ENCODE data around the gene LRRN2.
"Not testable (repeated sequence)": the region's sequence is repeated elsewhere in the genome, so short reads cannot be mapped to it uniquely, and the experiment has no call there.

Gene LRRN2

DNA sequence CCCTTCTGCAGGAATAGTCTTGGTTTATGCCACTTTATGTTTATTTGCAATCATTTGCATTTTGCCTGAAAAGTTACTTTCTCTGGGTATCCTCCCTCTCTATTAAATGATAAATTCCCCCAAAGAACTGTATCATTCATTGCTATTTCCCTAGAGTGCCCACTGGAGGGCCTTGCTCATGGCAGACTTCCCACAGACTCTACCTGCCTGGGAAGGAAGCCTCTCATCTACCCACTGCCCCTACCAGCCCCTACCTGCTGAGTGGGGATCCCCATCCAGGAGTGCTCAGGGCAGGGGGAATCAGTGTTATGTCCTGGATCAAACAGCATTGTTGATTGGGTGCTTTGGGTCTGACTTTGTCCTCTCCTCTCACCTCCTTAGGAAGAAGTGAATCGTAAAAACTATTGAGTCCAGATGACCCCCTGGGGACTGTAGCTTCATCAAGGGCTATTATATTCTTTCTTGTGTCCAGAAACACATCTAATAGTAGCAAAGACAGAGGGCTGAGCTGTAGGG lies 6.8 kb upstream of the LRRN2 start:
- no peak for DNase-seq (ENCODE audit: low spot score)

GRCh38 chr1:204691328-204691730 lies 5.8 kb upstream of the LRRN2 start:
- DNase-seq (ENCODE audit: low spot score): not testable (repeated sequence)

DNA sequence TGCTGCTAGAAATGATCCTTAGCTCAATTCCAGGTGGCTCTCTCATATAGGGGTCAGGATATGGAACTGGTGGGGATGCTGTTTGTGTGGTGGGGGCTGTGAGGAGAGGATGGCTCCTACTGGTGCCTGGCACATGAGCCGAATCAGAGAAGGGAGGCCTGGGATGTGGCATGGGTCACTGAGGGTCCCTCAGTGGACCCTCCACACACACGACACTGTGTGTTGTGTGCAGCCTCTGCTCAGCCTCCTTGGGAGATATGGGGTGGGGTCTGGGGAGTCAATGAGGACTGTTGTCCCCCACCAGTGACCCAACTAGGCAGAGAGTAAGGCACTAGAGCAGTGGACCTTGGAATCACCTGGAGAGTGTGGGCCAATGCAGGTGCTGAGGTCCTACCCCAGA lies 3.2 kb upstream of the LRRN2 start:
- DNase-seq (ENCODE audit: low spot score): no peak

DNA sequence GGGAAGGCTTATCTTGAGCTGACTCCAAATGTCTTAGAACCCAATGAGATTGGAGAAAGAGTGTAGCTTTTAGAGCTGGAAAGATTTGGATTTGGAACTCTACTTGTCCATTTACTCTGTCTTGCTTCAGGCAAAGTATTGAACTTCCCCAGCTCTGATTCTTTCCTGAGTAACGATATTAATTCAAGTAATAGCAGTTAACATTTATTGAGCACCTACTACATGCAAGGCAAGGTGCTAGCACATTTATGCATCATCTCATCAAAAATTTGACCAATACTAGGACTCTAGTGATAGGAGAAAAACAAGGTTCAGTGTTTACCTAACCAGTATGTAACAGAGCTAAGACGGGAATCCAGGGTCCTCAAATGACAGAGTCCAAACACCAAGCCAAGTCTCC lies 2.5 kb upstream of the LRRN2 start:
- DNase-seq (ENCODE audit: low spot score): no peak

DNA sequence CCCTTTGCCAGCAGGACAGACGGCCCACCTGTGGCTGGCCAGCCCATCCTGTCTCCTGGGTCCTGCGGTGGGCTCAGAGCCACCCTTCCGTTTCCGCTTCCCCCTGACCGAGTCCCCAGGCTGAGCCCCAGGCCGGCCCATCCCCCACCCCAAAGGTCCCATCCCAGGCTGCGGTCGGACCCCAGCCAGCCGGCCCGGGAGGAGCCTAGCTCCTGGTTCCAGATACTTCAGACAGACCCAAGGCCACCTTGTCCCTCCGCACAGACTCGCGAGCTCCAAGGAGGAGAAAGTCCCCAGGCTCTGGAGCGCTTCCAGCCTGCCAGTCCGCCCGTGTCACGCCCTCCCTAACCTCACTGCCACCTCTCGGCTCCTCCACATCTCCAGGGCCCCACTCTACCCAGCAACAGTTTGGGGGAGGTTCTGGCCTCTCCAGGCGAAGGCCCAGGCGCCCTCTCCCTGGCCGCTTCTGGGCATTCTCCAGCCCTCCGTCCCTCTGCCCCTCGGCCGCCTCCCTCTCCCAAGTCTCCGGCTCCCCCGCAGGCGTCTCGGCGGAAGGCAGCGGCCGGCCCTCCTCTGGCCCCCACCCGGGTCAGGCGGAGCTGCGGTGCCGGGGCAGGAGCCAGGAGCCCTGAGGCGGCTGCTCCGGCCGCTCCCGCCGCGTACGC lies 835 bp downstream of the LRRN2 start:
- no peak for DNase-seq (ENCODE audit: low spot score)

DNA sequence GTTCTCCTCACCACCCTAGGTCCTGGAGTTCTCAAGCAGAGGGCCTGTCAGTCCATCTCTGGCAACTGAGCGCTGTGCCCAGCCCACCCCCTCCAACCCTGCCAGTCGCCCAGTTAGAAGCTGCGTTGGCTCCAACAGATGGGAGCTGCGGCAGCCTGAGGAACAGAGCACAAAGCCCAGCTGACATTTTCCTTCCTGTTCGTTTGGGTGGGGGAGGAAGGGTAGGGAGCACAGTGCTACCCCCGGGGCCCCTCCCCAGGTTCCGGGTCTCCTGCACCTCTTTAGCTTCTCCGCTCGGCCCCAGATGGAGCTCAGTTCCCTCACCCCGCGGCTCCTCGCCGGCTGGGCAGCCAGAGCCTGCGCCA lies 1.4 kb downstream of the LRRN2 start:
- no peak for DNase-seq (ENCODE audit: low spot score)

GRCh38 chr1:204683284-204684205 lies 2.0 kb downstream of the LRRN2 start:
- DNase-seq (ENCODE audit: low spot score): no peak

- DNase-seq (ENCODE audit: low spot score): no peak
Observed at GRCh38 chr1:204680461-204680860, 5.1 kb downstream of the LRRN2 start.

- no peak for DNase-seq (ENCODE audit: low spot score)
Observed at GRCh38 chr1:204680051-204680450, 5.5 kb downstream of the LRRN2 start.

GRCh38 chr1:204678721-204679475 lies 6.6 kb downstream of the LRRN2 start:
- DNase-seq (ENCODE audit: low spot score): no peak

- no peak for DNase-seq (ENCODE audit: low spot score)
Observed at GRCh38 chr1:204677864-204678263, 7.7 kb downstream of the LRRN2 start.

DNA sequence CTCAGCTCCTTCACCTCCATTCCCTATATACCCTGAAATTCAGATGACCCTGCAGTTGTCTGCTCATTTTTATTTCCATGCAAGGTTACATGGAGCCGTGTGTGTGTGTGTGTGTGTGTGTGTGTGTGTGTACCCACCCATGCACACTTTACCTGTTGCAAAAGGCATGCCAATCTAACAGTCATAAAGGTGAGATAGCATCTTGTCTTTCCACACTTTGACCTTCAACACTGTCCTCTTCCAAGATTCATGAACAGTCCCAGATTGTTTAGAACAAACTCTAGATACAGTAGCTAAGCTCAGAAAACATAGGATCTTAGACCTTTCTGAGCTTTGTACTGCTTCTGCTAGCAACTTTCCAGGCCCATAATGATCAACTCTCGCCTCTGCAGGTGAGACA lies 9.5 kb downstream of the LRRN2 start:
- DNase-seq (ENCODE audit: low spot score): no peak

GRCh38 chr1:204673909-204674649 lies 11.5 kb downstream of the LRRN2 start:
- no peak for DNase-seq (ENCODE audit: low spot score)

DNA sequence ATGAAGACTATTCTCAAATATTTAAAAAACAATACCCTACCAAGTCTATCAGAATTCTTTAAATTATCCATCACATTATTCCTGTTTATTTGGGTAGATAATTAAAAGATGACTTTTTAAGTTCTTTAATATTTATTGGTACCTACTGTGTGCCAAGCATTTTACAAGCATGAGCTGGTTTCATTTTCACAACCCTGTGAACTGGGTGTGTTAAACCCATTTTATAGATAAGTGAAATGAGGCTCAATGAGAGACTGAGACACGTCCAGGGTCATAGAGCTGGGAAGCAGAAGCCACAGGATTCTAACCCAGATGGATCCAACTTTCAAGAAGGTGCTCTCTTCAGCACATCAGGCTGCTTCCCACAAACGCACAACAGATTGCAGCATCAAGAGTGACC lies 12.3 kb downstream of the LRRN2 start:
- DNase-seq (ENCODE audit: low spot score): no peak

- DNase-seq (ENCODE audit: low spot score): no peak
Observed at GRCh38 chr1:204672482-204673121, 12.9 kb downstream of the LRRN2 start.

DNA sequence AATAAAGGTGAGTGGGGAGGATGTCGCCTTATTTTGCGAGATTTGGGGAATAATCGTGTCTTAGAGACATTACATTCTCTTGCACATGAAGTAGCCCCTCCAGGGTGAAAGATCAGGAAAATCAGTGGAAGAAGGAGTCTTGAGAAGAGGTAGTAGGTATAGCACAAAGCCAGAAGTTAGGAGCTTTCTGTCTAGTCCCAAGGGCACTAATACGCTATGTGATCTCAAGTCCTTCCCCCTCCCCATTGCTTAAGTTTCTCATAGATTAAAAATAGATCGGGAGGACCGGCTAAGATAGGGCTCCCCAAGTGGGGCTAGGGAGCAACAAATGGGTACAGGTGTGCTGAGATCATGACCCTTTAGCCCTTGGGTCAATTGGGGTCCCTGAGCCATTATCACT lies 13.5 kb downstream of the LRRN2 start:
- no peak for DNase-seq (ENCODE audit: low spot score)

- DNase-seq (ENCODE audit: low spot score): no peak
Observed at GRCh38 chr1:204670152-204670927, 15.2 kb downstream of the LRRN2 start.

- DNase-seq (ENCODE audit: low spot score): no peak
Observed at GRCh38 chr1:204669579-204669978, 16.0 kb downstream of the LRRN2 start.

- no peak for DNase-seq (ENCODE audit: low spot score)
Observed at GRCh38 chr1:204664384-204664651, 21.2 kb downstream of the LRRN2 start.

- DNase-seq (ENCODE audit: low spot score): no peak
Observed at GRCh38 chr1:204663644-204664383, 21.7 kb downstream of the LRRN2 start.

Data from RKO (cell line).